GM18867 (cell line): ENCODE results near the gene NME9.

Experiments used
- ATAC-seq: cut with Tn5 transposase; IDR thresholded peaks from one replicate; pipeline ENCODE4 v1.9.1; 2021; ENCODE audit warnings: mild to moderate bottlenecking, moderate library complexity; ENCODE audit not compliant: unreplicated experiment

Gene NME9

GRCh38 chr3:138336454-138336999 lies 6.9 kb upstream of the NME9 start:
- no peak for ATAC-seq

DNA sequence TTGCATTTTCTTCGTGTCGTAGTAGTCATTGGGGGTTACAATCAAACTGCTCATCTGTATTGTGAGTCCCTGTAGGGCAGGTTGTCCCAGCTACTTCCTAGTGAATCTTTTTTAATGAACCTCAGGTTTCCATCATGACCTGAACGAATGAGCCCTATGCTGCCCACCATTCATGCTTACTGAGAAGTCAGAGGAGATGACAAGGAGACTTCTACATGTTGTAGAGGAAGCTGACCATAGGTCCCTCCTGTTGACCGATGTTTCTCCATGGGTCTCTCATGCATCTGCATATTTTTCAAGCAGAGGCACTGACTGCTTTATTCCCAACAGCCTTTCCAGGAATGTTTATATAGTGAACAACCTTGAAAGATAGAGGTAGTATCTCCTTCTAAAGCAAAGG lies 5.0 kb upstream of the NME9 start:
- ATAC-seq, result no peak

DNA sequence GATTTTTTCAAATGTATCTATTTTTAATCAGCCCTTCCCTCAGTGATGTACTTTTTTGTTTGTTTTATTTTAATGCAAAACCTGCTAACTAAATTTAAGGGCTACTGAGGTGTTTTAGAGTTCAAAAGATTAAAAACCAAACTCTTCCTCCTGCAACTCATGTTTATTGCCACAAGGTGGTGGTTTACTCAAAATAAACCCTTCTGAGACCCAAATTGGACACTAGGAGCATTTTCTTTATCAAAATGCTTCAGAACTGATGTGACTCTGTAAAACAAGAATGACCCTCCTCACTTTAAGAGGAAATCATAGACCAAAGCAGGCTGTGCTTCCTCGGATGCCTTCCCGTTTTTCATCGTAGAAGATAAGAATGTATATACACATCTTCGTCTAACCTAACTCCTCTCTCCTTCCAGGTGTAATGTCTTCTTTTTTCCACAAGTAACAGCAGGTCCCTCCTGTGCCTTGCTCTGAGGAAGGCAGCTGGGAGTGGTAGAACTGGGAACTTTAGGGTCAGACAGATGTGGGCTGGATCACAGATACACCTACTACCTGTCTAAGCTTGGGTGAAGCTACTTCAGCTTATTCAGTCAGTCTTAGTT lies 2.9 kb upstream of the NME9 start:
- ATAC-seq, result no peak

- no peak for ATAC-seq
These were observed 1.7 kb upstream of the NME9 start for GRCh38 chr3:138331143-138331894.

DNA sequence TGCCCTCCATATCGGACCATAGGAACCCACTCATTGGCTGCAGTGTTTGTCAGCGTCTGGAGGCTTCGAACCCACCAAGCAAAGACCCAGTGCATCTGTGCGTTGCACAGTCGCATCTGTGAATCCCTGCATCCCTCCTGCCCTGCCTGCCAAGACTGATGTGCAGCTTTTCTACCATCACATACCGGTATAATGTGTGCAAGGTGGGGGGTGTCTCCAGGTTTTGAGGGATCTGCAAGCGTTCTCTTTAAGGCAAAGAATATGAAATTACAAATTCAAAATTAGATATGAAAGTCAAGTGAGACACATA lies 288 bp upstream of the NME9 start:
- ATAC-seq, result no peak

GRCh38 chr3:138328341-138328740 lies 1.3 kb downstream of the NME9 start:
- ATAC-seq, result no peak

DNA sequence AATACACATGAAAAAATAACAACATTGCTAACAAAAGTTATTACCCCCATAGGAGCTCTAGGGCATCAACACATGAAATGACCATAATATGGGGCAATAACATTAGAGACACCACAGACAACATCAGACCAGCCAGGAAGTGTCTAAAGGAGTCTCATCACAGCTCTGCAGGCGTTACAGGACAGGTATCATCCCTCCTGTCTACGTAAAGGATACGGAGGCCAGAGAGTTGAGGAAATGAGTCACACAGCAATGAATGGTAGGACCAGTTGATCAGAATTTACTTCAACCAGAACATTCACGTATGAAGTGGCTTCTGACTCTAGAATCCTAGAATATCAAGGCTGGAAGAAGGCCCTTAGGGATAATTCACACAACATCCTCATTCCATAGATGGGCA lies 1.8 kb downstream of the NME9 start:
- ATAC-seq, result no peak

- ATAC-seq, result no peak
These were observed 2.6 kb downstream of the NME9 start for GRCh38 chr3:138326866-138327595.

DNA sequence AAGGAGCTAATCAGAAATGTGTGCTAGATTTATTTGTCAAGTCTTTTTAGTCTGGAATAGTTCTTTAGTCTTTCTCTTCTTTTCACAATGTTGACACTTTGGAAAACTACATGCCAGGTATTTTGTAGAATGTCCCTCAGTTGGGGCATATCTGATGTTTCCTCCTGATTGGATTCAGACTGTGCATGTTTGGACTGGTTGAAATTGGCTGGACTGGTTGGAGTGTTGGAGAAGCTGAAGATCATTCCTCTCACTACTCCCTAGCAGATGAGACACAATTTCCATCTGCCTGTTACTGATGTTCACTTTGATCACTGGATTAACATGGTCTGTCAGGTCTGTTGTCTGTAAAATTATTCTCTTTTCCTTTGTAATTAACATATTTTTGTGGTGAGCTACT lies 3.7 kb downstream of the NME9 start:
- no peak for ATAC-seq

GRCh38 chr3:138323971-138324370 lies 5.7 kb downstream of the NME9 start:
- ATAC-seq, result no peak

DNA sequence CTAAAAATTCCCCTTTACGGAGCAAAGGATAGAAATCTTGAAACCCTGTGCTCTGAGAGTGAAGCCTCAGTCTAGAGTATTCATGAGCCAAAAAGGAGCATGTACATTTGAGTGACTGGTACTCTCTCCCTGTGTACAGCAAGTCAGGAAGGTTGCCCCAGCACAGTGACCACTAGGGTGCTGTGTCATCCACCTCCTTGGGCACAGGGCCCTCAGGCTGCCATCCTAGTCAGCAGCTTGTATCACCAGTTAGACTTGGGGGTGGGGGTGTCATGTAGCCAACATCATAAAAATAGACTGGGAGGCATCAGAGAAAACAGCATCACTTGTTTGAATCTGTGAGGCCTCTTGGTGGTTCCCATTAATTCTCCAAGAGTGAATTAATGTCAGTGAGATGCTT lies 12.0 kb downstream of the NME9 start:
- ATAC-seq, result no peak

DNA sequence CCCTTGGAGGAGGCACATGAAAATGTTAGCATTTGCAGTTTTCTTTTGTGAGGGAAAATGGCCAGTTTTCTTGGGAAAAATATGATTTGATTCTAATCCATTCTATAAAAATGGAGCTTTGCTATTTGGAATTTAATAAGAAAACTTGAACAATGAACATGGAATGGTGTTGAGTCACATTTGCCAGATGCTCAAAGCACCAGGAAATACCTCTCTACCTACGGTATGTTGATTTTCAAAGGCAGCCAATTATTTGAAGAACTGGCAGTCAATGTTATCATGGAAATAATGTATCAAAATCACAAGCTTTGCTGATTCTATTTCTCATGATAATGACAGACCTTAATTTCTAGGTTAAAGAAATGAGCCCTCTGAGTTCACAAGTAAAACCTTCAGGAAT lies 14.9 kb downstream of the NME9 start:
- ATAC-seq, result no peak

DNA sequence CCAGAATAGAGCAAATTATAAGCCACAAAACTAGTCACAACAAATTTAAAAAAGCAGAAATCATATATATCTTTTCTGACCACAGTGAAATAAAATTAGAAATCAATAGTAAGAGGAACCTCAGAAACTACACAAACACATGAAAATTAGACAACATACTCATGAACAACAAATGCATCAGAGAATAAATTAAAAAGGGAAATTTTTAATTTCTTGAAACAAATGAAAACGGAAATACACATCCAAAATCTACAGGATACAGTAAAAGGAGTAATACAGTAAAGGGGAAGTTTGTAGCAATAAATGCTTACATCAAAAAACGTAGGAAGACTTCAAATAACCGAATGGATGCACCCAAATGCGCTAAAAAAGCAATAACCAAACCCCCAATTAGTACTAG lies 19.2 kb downstream of the NME9 start:
- ATAC-seq, result no peak

DNA sequence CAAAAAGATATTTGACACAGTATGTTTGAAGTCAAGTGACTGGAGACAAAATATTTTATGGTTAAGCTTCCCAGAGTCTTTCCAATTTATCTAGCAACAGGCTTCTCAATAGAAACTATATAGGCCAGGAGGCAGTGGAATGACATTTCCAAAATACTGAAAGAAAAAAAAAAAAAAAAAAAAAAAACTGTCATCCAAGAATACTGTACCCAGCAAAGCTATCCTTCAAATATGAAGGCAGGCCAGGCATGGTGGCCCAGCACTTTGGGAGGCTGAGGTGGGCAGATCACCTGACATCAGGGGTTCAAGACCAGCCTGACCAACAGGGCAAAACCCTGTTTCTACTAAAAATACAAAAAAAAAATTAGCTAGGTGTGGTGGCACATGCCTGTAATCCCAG lies 20.9 kb downstream of the NME9 start:
- no peak for ATAC-seq

GRCh38 chr3:138307899-138308298 lies 21.8 kb downstream of the NME9 start:
- no peak for ATAC-seq

DNA sequence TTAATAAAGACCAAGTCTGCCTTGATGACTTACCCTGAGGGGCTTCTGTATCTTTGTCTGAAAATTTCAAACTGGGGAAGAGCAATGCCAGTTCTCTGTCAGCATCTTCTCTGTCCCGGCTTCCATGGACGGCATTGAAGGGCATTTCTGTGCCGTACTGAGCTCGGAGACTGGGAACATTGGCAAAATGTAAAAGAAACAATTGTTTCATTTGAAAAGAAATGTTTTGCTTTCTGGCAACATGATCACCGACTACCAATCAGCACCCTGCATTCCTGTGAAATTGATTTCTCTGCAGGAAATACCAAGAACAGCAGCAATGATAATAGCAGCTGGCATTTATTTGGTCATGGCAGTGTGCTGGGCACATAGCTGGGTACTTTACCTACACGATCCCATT lies 26.2 kb downstream of the NME9 start:
- no peak for ATAC-seq

GRCh38 chr3:138300647-138301046 lies 29.0 kb downstream of the NME9 start:
- no peak for ATAC-seq

DNA sequence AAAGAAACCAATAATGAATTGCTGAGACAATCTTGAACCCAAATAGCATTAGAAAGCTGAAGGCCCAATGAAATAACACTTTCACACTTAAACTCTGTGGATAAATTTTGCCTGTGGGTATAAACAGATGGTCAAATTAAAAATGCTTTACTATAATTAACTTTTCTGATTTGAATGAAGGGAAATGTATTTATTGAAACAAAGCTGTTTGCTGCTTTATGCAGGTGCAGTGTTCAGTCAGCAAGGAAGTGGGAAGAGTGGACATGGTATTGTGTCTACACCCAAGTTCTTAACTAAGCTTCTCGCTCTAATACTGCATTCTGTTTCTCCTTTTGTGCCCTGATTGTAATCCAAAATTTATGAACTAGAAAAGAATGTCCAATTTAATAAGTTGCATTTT lies 31.8 kb downstream of the NME9 start:
- ATAC-seq, result no peak

- ATAC-seq, result no peak
These were observed 32.5 kb downstream of the NME9 start for GRCh38 chr3:138297059-138297607.

DNA sequence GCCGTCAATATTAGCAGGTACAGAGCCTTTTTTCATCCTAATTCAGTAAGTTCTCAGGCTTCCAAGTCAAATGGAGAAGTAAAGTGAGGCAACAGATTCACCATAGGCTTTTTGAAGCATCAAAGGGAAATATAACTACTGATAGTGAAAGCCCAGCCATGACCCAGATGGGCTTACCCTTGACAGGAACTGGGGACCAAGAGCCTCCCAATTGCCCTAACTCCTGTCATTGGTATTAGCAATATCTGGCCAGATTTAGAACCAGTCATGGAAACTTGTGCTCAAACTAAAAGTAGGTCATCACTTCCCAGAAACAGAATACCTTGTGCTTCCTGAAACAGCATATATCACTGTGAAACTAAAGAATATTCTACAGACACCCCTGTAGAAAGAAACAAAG lies 33.0 kb downstream of the NME9 start:
- ATAC-seq, result no peak

- ATAC-seq, result no peak
These were observed 40.0 kb downstream of the NME9 start for GRCh38 chr3:138289701-138290100.

DNA sequence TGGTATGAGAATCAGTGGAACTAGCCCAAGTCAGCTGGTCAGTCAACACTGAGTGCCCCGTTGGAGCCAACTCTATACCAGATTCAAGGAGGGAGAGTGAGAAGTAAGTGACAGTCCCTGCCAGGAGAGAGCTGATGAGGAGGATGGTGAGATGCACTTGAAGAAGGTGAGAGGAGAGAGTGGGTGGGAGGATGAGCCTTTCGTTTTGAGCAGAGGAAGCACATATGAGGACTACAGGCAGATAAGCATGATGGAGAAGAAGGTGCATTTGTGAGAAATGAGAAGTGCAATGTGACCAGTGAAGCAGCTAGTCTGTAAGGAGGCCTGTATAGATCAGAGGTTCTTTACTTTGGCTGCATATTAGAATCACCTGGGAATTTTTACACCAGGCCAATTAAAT lies 40.4 kb downstream of the NME9 start:
- ATAC-seq, result no peak
